ENCODE data around the gene DTHD1.

- TF ChIP-seq CTCF (IDR thresholded peaks at IDR 0.05) (no peak), POLR2A (IDR thresholded peaks at IDR 0.05) (no peak), EP300 (IDR thresholded peaks at IDR 0.05) (peak in 1 of 2 donors; percentile 44)
These were observed 11.3 kb downstream of the DTHD1 start for GRCh38 chr4:36292556-36293188.
